ES-I3 (cell line): ENCODE data around the gene TMEM37.

ENCODE experiments used
- H3K36me3 ChIP-seq: 2 replicates; pipeline ENCODE4 v1.6.1; 2013; ENCODE audit warnings: mild to moderate bottlenecking, low read length, control low read depth, moderate library complexity; ENCODE audit not compliant: insufficient read depth
- H3K4me1 ChIP-seq: 2 replicates; pipeline ENCODE4 v1.6.1; 2013; ENCODE audit warnings: mild to moderate bottlenecking, control low read depth, low read length; ENCODE audit not compliant: insufficient read depth
- H3K9ac ChIP-seq: 2 replicates; pipeline ENCODE4 v1.6.1; 2013; ENCODE audit warnings: low read depth, mild to moderate bottlenecking, low read length, moderate library complexity
- H3K9me3 ChIP-seq: 2 replicates; pipeline ENCODE4 v1.6.1; 2013; ENCODE audit warnings: mild to moderate bottlenecking, low read length, moderate library complexity; ENCODE audit not compliant: control insufficient read depth, insufficient read depth

TMEM37 gene

GRCh38 chr2:119434664-119435063 is 3.0 kb downstream of the TMEM37 start:
- Histone ChIP-seq H3K9me3 (no peaks in the 10 kb centered on the region), H3K9ac (no peak overlapping the region), H3K4me1 (peaks cover 16% of the 10 kb centered on the region), H3K36me3 (no peaks in the 10 kb centered on the region)

DNA sequence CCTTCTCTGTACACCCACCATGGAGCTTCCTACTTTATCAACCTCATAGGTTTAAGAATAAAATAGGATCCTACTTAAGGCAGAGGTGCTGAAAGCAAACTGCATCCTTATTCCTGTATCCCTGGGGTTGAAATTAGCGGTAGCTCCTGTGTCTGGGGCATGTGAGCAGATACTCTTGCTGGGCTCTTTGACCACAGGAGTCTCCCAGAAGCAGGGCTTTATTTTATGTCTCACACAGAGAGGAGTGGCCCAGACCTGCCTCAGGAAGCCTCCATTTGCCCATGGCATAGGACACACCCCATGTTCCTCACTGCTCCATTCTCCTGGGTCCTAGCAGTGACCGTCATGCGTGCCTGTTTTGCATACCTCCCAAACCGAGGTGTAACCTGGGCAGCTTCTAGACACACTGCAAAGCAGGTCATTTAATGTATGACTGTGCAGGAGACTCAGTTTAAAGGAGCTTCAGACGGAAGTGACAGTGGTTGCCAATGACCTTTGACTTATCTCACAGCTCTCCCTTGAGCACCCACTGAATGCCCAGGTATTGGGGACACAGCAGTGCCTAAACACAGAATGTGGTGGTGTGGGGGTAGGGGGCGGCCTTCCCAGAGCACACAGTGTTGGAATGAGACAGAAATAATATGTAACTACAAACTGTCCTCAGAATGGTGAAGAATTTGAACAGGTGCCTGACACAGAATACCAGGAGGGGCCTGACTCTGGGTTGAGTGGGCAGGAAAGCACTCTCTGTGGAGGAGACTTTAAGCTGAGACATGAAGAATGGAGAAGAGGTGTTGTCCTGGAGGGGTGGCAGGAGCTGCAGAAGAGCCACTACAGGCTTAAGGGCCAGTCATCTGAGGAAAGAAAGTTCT is 3.7 kb downstream of the TMEM37 start:
- Histone ChIP-seq H3K4me1 (peaks cover 16% of the 10 kb centered on the region), H3K9ac (no peak overlapping the region), H3K9me3 (no peaks in the 10 kb centered on the region), H3K36me3 (no peaks in the 10 kb centered on the region)

DNA sequence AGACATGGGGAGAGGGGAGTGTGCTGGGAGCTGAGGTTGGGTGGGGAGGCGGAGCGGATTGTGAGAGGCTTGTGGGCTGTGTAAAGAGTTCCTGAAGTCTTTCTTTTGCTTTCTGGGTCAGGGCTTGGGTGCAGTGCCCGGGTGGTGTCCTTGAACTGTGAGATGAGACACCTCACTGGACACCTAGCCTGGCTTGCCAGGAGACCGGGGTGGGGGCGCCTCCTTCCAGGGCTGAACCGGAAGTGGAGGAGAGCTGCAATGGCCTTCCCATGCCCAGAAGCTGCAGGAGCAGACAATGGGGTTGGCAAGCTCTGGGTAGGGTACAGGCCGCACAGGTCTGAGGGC is 4.3 kb downstream of the TMEM37 start:
- peaks cover 16% of the 10 kb centered on the region for H3K4me1 ChIP-seq
- no peaks in the 10 kb centered on the region for H3K9me3 ChIP-seq
- H3K9ac ChIP-seq, result no peak overlapping the region
- H3K36me3 ChIP-seq, result no peaks in the 10 kb centered on the region

GRCh38 chr2:119436993-119437772 is 5.5 kb downstream of the TMEM37 start:
- H3K36me3 ChIP-seq, result no peaks in the 10 kb centered on the region
- H3K9ac ChIP-seq, result no peak overlapping the region
- H3K9me3 ChIP-seq, result no peaks in the 10 kb centered on the region
- H3K4me1 ChIP-seq, result peaks cover 16% of the 10 kb centered on the region

DNA sequence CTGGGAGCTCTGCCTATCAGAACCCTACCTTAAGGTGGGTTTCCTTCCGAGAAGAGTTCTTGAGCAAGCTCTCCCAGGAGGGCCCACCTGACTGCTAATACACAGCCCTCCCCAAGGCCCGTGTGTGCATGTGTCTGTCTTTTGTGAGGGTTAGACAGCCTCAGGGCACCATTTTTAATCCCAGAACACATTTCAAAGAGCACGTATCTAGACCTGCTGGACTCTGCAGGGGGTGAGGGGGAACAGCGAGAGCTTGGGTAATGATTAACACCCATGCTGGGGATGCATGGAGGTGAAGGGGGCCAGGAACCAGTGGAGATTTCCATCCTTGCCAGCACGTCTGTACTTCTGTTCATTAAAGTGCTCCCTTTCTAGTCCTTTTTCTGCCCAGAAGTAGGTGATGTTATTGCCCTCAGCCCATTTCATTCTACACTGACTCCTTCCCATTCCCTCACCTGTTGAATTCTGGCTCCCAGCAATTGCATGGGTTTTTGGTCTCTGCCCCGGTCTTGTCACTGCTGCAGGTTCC is 6.5 kb downstream of the TMEM37 start:
- Histone ChIP-seq H3K9ac (no peak overlapping the region), H3K4me1 (peaks cover 9% of the 10 kb centered on the region), H3K36me3 (no peaks in the 10 kb centered on the region), H3K9me3 (no peaks in the 10 kb centered on the region)

DNA sequence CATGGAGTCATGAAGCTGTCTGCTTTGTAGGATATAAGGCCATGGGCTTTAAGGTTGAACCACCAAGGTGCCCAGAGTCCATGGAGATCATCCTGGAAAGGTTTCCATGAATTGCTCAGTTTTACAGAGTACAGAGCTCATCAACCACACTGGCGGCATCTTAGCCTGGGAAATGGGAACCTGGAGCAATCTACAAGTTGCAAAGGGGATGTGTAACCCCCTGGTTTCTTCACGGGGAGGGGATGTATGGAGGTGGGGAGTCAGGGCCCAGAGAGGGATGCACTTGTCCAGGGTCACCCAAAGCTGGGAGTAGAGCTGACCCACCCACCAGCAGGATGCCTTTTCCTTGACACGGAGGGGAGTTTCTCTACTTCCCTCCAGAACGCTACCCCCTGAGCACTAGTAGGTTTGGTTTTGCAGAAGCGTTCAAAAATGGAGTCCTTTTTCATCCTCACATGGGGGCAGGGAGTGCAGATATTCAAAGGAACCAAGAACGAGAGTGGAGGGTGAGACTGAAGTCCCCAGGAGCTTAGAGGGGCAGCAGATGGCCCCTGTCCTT is 7.2 kb downstream of the TMEM37 start:
- H3K36me3 ChIP-seq, result no peaks in the 10 kb centered on the region
- no peaks in the 10 kb centered on the region for H3K9me3 ChIP-seq
- H3K9ac ChIP-seq, result no peak overlapping the region
- H3K4me1 ChIP-seq, result peaks cover 9% of the 10 kb centered on the region

- Histone ChIP-seq H3K4me1 (peaks cover 4% of the 10 kb centered on the region), H3K9me3 (no peaks in the 10 kb centered on the region), H3K9ac (no peak overlapping the region), H3K36me3 (no peaks in the 10 kb centered on the region)
Measured at GRCh38 chr2:119439574-119440500, 8.2 kb downstream of the TMEM37 start.

DNA sequence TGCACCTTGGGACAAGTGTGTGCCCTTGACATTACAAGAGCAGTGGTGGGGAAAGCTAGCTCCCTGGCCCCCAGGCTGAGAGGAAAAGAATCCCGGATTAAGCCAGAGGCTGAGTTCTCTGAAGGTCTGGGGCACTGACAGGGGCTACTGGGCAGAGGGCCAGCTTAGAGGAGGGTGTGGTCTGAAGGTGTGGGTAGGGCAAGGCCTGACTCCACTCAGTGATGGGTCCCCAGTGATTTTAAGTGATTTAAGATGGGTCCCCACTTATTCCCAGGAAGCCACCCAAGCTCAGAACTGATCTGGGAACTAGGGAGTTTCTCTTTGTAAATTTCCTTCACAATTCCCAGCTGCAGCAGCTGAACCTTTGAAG is 8.8 kb downstream of the TMEM37 start:
- no peaks in the 10 kb centered on the region for H3K4me1 ChIP-seq
- H3K9ac ChIP-seq, result no peak overlapping the region

DNA sequence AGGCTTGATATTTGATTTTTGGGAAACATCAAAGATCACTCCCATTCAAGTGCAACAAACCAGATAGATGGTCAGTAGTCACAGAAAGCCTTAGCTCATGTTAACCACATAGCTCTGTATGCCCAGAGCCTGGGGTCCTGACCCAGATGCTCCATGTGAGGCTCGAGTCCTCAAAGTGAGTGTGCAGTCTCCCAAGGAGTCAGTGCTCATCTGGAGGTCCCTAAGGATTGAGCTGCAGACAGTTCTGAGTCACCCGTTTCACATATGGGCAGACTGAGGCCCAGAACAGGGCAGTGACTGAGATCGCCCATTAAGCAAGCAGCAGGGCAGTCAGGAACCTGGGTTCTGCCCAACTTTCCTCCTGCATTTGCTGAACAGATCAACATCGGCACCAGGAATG is 9.2 kb downstream of the TMEM37 start:
- no peaks in the 10 kb centered on the region for H3K36me3 ChIP-seq
- H3K9ac ChIP-seq, result no peak overlapping the region
- no peaks in the 10 kb centered on the region for H3K4me1 ChIP-seq
- no peaks in the 10 kb centered on the region for H3K9me3 ChIP-seq

More for the DNA sequence above, 8.8 kb downstream of the TMEM37 start:
- Histone ChIP-seq H3K36me3 (no peaks in the 10 kb centered on the region), H3K9me3 (no peaks in the 10 kb centered on the region)

- no peaks in the 10 kb centered on the region; the same call in 1 of the 2 replicates for H3K4me1 ChIP-seq
- H3K36me3 ChIP-seq, result no peaks in the 10 kb centered on the region
- no peaks in the 10 kb centered on the region for H3K9me3 ChIP-seq
- H3K9ac ChIP-seq, result no peak overlapping the region
Measured at GRCh38 chr2:119441376-119442225, 9.9 kb downstream of the TMEM37 start.

GRCh38 chr2:119442226-119442619 is 10.6 kb downstream of the TMEM37 start:
- no peaks in the 10 kb centered on the region; the same call in 1 of the 2 replicates for H3K4me1 ChIP-seq
- no peaks in the 10 kb centered on the region for H3K9me3 ChIP-seq
- H3K9ac ChIP-seq, result no peak overlapping the region
- H3K36me3 ChIP-seq, result no peaks in the 10 kb centered on the region

- no peaks in the 10 kb centered on the region for H3K36me3 ChIP-seq
- no peak overlapping the region for H3K9ac ChIP-seq
- H3K9me3 ChIP-seq, result no peaks in the 10 kb centered on the region
- no peaks in the 10 kb centered on the region; the same call in 1 of the 2 replicates for H3K4me1 ChIP-seq
Measured at GRCh38 chr2:119442850-119443249, 11.2 kb downstream of the TMEM37 start.

GRCh38 chr2:119446037-119446436 is 14.4 kb downstream of the TMEM37 start:
- Histone ChIP-seq H3K9me3 (no peaks in the 10 kb centered on the region), H3K4me1 (peaks cover 3% of the 10 kb centered on the region; the same call in 1 of the 2 replicates), H3K9ac (no peak overlapping the region), H3K36me3 (no peaks in the 10 kb centered on the region)
